HG03460 (cell line): ENCODE results near the gene PLEKHA5.
"Not testable (repeated sequence)": the region's sequence is repeated elsewhere in the genome, so short reads cannot be mapped to it uniquely, and the experiment has no call there.

Source experiments
- ATAC-seq: cut with Tn5 transposase; IDR thresholded peaks from one replicate; pipeline ENCODE4 v1.9.1; 2021; ENCODE audit not compliant: unreplicated experiment

The PLEKHA5 gene

GRCh38 chr12:19316425-19316824 is 186.9 kb downstream of the PLEKHA5 start:
- ATAC-seq = no peak

GRCh38 chr12:19322376-19322775 is 192.8 kb downstream of the PLEKHA5 start:
- ATAC-seq = no peak

DNA sequence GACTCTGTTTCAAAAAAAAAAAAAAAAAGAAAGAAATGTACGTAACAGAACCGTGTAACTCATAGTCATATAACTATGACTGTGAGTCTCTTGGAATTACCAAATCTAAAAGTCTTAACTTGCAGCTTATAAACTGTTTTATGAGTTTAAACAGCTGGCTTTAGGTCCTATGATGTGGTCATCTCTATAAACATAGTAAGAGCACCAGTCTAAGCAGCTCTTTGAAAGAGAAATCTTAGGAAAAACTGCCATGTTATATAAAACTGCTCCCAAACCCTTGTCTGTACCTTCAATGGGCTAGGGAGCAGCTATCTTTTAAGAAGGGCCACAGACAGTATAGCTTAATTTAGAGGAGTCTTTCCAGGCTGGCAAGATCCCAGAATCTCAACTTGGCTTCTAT is 194.3 kb downstream of the PLEKHA5 start:
- no peak for ATAC-seq

- ATAC-seq = no peak
Observed at GRCh38 chr12:19326102-19326501, 196.6 kb downstream of the PLEKHA5 start.

GRCh38 chr12:19332196-19332595 is 202.7 kb downstream of the PLEKHA5 start:
- ATAC-seq = no peak

GRCh38 chr12:19338405-19338804 is 208.9 kb downstream of the PLEKHA5 start:
- ATAC-seq = no peak

DNA sequence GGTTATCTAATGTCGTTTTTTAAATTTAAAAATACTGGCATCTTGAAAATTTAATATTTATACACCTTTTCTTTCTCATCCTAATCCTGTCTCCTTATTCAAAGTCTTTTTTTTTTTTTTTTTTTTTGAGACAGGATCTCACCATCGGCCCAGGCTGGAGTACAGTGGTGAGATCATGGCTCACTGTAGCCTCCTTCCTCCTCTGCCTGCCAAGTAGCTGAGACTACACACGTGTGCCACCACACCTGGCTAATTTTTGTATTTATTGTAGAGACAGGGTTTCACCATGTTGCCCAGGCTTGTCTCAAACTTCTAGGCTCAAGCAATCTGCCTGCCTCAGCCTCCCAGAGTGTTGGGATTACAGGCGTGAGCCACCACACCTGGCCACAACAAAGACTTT is 221.3 kb downstream of the PLEKHA5 start:
- ATAC-seq = not testable (repeated sequence)

DNA sequence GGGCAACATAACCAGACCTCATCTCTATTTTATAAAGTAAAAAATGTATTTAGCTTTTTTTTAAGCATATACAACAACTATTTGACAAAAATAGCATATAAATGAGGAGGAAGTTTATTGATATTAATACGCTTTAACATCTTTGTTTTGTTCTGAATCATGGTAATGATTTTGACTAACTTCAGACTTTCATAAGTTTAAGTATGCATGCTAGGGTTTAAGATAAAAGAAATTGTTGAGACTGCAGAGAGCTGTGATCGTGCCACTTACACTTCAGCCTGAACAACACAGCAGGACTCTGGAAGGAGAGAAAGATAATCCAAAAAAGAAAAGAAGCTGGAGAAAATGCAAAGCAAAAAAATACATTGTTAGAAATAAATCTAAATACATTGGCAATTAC is 221.8 kb downstream of the PLEKHA5 start:
- ATAC-seq = no peak

GRCh38 chr12:19369691-19370148 is 240.2 kb downstream of the PLEKHA5 start:
- no peak for ATAC-seq

DNA sequence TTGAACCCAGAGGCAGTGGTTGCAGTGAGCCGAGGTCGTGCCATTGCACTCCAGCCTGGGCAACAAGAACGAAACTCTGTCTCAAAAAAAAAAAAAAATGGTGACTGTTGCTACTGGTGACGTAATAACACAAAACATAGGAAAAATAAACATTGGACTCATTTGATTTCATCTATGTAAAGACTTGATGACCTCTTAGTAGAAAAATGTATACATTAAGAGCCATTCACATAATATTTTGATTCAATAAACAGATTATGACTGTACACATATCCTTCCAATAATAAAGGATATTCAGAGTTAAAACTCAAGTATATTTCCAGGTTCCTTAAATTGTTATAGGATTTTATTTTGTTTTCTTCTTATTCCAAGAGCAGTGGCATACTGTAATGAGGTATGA is 244.1 kb downstream of the PLEKHA5 start:
- ATAC-seq = no peak

GRCh38 chr12:19375888-19376287 is 246.4 kb downstream of the PLEKHA5 start:
- ATAC-seq = no peak

DNA sequence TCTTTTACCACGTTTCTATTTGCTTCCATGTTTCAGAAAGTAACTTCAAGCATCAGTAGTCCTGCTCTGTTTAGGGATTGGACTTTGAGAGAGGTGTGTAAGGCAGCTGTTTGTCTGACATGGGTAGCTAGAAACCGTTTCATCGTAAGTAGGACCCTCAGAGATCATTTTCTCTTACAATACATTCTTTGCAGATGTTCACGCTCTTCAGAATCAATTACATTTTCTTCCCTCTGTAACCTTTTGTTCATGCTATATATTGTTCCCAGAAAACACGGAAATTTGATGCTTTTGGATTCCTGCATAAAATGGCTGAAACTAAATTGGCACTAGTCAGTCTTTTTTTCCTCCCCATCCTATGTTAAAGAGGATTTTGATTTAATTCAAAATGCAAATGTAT is 247.2 kb downstream of the PLEKHA5 start:
- no peak for ATAC-seq

DNA sequence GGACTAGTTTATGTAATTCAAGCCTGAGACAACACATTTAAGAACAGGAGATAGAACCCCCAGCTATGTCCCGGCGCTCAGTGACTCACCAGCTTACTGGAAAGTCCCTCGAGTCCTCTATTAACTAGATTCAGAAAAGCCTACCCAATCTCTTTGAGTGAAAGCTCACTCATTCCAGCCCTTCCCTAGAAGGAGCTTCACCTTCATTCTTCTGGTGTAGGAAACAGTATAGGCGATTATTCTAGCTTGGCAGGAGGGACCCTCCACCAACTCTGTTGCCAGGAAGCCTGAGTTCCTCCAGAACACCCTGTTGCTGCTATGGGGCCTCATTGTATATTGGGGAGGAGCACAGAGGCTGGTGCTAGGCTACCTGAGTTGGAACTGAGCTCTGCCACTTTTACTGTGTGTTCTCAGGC is 252.6 kb downstream of the PLEKHA5 start:
- peak; percentile 96 for ATAC-seq

- no peak for ATAC-seq
Observed at GRCh38 chr12:19382563-19382962, 253.0 kb downstream of the PLEKHA5 start.

DNA sequence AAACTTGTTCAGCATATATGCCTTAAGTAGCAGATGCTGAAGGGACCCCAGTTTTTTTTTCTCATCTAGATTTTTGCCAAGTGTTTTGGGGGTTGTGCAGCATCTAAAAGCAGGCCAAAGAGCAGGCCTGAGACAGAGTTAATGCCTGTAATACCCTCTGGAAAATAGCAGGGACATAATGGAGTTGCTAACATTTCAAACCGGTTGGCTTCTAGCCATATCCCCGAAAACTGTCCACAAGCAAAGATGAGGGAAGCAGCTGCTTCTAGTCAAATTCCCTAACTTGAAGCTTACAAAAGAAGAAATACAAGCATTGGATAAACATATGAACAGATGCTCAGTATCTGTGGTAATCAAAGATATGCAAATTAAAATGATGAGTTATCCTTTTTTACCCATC is 257.6 kb downstream of the PLEKHA5 start:
- no peak for ATAC-seq

DNA sequence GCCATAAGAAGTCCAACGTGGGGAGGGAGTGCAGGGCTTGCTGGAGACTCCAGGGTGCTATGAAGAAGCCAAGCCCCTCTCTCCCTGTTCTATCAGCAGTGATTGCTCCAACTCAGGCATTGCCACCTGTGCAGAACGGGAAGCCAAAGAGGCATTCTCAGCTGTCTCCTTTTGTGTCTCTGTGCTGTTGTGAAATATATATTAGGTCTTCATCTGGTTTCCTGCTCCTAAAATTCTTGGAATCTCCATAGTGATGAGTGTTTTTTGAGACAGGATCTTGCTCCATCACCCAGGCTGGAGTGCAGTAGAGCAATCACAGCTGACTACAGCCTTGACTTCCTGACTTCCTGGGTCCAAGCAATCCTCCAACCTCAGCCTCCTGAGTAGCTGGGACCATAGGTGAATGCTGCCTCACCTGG is 258.6 kb downstream of the PLEKHA5 start:
- no peak for ATAC-seq

- no peak for ATAC-seq
Observed at GRCh38 chr12:19390051-19390598, 260.6 kb downstream of the PLEKHA5 start.

- ATAC-seq = not testable (repeated sequence)
Observed at GRCh38 chr12:19392644-19393043, 263.1 kb downstream of the PLEKHA5 start.

DNA sequence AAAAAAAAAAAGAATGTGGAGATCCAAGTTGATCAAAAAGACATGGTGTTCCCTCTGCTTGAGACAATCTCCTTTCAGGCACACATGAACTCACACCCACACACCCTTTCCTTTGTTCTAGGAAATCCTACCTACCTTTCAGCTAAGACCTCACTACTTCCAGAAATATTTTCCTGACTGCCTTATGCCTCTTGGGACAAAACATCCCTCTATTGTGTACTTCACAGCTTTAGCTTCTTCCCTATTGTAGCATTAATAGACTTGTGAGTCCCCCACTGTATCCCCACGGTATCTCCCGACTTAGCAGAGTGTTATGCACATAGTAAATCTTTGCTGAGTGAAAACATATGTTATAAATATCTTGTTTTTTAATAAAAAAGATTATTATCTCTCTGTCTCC is 264.9 kb downstream of the PLEKHA5 start:
- no peak for ATAC-seq

DNA sequence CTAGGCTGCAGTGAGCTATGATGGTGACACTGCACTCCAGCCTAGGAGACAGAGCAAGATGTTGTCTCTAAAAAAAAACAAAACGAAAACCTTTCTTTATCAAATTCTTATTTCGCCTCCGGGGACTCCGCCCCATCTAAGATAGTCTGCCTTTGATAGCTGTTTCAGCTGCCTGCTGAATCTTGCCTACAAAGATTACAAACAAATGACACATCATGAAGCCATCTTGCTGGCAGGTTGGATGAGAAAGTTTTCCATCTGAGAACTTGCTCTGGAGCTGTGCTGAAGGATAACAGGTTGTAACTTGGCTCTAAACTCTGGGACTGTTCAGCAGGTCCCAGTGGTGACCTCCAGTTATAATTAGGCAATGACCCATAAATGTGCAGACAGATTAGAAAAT is 268.0 kb downstream of the PLEKHA5 start:
- ATAC-seq = no peak

GRCh38 chr12:19398376-19399363 is 269.1 kb downstream of the PLEKHA5 start:
- ATAC-seq = no peak

DNA sequence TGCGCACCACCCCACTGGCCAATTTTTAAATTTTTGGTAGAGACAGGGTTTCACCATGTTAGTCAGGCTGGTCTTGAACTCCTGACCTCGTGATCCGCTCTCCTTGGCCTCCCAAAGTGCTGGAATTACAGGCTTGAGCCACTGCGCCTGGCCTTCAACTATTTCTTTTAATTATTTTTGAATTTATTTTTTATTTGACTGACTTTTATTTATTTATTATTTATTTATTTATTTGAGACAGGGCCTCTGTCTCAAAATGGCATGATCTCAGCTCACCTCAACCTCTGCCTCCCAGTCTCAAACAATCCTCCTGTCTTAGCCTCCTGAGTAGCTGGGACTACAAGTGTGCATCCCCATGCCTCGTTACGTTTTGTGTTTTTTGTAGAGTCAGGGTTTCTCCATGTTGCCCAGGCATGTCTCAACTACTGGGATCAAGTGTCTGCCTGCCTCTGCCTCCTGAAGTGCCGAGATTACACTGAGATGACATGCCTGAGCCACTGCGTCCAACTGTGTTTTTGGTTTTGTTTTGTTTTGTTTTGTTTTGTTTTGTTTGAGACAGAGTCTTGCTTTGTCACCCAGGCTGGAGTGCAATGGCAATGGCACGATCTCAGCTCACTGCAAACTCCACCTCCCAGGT is 271.2 kb downstream of the PLEKHA5 start:
- ATAC-seq = not testable (repeated sequence)
